Stimulated activated CD8-positive, alpha-beta memory T cell treated with anti-CD3 and anti-CD28 coated beads, Interleukin-4, amount 100 ng/mL, for 4 hours (primary cell): ENCODE measurements around the gene CELSR2.
"Not testable (repeated sequence)": the region's sequence is repeated elsewhere in the genome, so short reads cannot be mapped to it uniquely, and the experiment has no call there.

Experiments
- DNase-seq, 2 donors: peaks; one replicate each; pipeline ENCODE4 v3.0.0-alpha.2; 2020; ENCODE audit warnings: low read depth in 2 of 2, low spot score in 1 of 2

Gene CELSR2, protein sequence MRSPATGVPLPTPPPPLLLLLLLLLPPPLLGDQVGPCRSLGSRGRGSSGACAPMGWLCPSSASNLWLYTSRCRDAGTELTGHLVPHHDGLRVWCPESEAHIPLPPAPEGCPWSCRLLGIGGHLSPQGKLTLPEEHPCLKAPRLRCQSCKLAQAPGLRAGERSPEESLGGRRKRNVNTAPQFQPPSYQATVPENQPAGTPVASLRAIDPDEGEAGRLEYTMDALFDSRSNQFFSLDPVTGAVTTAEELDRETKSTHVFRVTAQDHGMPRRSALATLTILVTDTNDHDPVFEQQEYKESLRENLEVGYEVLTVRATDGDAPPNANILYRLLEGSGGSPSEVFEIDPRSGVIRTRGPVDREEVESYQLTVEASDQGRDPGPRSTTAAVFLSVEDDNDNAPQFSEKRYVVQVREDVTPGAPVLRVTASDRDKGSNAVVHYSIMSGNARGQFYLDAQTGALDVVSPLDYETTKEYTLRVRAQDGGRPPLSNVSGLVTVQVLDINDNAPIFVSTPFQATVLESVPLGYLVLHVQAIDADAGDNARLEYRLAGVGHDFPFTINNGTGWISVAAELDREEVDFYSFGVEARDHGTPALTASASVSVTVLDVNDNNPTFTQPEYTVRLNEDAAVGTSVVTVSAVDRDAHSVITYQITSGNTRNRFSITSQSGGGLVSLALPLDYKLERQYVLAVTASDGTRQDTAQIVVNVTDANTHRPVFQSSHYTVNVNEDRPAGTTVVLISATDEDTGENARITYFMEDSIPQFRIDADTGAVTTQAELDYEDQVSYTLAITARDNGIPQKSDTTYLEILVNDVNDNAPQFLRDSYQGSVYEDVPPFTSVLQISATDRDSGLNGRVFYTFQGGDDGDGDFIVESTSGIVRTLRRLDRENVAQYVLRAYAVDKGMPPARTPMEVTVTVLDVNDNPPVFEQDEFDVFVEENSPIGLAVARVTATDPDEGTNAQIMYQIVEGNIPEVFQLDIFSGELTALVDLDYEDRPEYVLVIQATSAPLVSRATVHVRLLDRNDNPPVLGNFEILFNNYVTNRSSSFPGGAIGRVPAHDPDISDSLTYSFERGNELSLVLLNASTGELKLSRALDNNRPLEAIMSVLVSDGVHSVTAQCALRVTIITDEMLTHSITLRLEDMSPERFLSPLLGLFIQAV (N-terminal part only)

GRCh38 chr1:109248797-109249629 is at the start of gene CELSR2:
TSS of gene CELSR2 (plus strand) at chr1:109249539. CDS start at chr1:109250080, 541 bp downstream.
- DNase-seq = no peak

DNA sequence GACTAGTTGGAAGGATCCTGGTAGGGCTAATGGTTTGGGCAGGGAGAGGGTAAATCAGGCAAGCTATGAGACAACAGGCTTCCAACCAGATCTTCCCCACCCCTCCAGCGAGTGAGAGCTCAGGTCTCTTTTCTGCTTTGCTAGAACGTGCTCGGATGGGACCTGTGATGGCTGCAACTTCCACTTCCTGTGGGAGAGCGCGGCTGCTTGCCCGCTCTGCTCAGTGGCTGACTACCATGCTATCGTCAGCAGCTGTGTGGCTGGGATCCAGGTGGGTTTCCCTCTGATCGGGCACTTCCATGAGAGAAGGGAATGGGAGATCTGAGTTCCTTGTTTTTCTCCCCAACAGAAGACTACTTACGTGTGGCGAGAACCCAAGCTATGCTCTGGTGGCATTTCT is 49.6 kb upstream of the CELSR2 start:
- DNase-seq = no peak

GRCh38 chr1:109201123-109201703 is 48.1 kb upstream of the CELSR2 start:
- DNase-seq = peak; percentile 21 to 34

DNA sequence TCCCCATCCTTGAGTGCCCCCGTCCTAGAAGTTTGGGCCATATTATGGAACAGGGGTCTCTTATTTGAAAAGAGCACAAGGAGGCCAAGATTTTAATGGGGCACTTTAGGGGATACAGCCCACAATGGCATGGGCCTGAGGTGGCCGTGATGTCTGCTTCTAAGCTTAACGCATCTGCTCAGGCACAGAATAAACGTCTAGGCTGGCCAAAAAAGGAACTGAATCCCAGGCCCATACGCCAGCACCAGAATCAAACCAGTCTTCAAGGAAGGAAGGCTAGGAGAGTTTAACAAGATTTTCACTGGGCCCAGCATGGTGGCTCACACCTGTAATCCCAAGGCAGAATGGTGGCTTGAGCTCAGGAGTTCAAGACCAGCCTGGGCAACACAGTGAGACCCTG is 44.9 kb upstream of the CELSR2 start:
- no peak for DNase-seq

DNA sequence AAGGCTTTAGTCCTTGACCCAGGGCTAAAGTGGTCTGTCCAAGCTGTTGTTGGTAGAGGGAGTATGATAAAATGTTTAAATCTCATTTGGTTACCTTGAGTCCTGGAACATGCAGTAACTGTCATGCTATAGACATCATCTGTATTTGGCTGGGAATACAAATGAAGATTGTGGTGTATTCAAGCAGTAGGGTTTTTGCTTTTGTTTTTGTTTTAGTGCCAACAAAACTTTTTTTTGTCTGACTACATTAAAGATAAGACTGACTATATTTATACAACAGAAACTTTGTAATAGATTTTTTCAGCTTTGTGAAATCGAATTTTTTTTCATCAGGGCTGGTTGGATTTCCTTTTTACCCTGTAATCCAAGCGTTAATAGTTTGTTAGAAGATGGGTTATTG is 43.0 kb upstream of the CELSR2 start:
- no peak for DNase-seq

DNA sequence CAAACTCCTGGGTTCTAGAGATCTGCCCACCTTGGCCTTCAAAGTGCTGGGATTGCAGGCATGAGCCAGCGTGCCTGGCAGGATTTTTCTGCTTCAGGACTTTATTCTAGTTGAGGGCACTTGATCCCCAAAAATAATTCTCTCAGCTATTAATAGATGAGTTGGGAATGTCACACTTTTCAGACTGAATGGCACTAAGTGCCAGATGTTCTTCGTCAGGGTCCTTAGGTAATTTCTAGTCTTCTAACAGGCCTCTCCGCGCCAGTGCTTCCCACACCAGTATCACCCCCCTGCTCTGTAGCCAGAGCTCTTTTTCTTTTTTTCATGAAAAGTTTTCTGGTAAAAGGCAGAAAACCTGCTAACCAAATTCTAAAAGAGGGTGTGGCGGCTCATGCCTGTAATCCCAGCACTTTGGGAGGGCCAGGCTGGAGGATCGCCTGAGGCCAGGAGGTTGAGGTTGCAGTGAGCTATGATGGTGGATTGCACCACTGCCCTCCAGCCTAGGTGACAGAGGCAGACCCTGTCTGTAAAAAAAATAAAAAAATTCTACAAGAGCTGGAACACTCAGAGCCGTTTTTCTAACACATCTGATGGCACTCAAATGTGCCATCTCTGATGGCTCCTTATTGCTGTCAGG is 41.8 kb upstream of the CELSR2 start:
- no peak for DNase-seq

- no peak for DNase-seq
These were observed 40.9 kb upstream of the CELSR2 start for GRCh38 chr1:109208394-109208793.

GRCh38 chr1:109208836-109209463 is 40.4 kb upstream of the CELSR2 start:
- no peak for DNase-seq

- DNase-seq = no peak
These were observed 39.3 kb upstream of the CELSR2 start for GRCh38 chr1:109210058-109210457.

DNA sequence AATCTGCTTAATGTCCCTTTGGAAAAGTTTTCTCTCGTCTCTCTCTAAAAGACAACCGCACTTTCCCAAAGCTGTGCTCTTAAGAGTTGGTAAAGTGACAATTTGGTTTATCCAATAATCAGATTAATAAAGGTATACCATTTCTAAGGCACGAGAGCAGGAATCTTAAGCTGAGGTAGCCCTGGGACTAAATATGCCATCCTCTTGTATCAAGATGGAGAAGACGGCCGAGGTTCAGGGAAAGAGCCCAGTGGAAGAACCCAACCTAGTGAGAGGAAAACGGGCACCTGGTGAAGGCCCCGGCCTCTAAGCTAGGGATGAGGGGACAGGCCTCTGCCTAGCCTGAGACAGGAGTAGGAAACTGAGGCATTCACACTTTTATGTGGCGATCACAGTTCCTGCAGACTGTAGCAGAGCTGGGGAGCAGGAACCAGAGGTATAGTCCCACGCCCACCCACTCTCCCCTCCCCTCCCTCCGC is 36.0 kb upstream of the CELSR2 start:
- DNase-seq = no peak

DNA sequence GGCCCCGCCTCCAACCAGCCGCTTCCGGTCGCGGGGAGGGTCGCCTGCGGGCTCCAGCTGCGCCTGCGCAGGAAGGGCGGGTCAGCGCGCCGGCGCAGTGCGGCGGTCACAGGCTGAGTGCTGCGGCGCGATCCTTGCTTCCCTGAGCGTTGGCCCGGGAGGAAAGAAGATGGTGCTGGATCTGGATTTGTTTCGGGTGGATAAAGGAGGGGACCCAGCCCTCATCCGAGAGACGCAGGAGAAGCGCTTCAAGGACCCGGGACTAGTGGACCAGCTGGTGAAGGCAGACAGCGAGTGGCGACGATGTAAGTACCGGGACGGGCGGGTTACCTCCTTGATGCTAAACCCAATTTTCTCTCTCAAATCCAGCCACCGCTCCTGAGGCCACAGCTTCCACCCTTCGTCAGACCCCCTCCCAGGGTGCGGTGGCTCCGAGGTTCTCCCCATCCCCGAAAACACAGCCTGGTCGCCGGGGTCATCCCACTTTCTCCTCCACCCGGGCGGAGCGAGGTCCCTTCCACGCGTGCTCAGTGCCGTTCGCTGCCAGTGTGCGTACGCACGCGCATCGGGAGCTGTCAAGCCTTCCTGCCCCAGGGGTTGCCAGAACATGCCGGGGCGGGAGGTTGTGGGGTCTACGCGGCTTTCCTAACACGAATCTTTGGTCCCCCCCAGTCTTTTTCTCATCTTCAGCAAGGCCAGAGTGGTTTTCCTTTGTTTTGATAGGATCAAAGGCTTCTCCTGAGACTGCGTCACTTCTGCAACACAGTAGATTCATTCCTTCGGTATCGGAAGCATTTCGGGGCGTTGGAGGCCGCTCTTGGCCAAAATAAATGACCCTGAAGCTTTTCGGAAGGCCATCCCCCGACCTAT is 35.3 kb upstream of the CELSR2 start, which contains the start of gene SARS1:
Gene SARS1 (plus strand): TSS at position 95 of the 870 bp plus-strand sequence. CDS start 75 bp downstream, at position 170.
- peak; percentile 74 to 78 for DNase-seq

- peak in 1 of 2 donors; percentile 11 for DNase-seq
These were observed 34.4 kb upstream of the CELSR2 start for GRCh38 chr1:109214695-109215623.

- DNase-seq = no peak
These were observed 32.7 kb upstream of the CELSR2 start for GRCh38 chr1:109216662-109217061.

DNA sequence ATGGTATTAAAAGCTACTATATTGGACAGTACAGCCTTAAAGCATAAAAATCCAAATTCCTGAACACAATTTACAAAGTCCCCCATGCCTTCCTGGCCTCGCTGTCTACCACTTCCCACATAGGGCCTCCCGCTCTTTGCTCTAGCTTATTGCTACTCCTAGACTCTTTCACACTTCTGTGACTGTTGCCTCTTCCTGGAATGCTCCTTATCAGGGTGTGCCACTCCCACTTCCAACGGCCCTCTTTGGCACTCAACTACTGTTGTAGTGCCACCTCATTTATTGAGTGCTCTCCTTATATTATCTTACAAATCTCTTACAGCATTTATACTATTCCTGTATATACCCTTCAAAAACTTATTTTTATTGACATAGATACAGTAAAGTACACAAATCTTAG is 30.8 kb upstream of the CELSR2 start:
- DNase-seq = no peak

GRCh38 chr1:109221201-109221600 is 28.1 kb upstream of the CELSR2 start:
- not testable (repeated sequence) for DNase-seq

DNA sequence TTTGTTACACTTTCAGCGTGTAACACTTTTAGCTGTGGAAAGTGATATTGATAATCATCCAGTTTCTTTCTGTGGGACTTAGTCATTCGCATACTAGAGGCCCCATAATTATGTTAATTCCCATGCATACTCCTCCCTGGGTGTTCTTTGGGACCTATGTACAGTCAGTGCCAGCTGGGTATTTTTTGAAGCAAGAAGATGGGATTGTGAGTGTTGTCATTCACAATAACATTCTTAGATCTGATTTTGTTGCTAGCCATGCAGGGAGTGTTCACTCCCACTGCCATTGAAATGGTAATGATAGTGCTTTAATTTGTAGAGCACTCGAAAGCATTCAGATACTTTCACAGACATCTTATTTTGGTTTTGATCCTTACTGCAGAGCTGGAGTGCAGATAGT is 24.0 kb upstream of the CELSR2 start:
- no peak for DNase-seq
